Measurements from ENCODE around the gene MXD4.

Gene MXD4

DNA sequence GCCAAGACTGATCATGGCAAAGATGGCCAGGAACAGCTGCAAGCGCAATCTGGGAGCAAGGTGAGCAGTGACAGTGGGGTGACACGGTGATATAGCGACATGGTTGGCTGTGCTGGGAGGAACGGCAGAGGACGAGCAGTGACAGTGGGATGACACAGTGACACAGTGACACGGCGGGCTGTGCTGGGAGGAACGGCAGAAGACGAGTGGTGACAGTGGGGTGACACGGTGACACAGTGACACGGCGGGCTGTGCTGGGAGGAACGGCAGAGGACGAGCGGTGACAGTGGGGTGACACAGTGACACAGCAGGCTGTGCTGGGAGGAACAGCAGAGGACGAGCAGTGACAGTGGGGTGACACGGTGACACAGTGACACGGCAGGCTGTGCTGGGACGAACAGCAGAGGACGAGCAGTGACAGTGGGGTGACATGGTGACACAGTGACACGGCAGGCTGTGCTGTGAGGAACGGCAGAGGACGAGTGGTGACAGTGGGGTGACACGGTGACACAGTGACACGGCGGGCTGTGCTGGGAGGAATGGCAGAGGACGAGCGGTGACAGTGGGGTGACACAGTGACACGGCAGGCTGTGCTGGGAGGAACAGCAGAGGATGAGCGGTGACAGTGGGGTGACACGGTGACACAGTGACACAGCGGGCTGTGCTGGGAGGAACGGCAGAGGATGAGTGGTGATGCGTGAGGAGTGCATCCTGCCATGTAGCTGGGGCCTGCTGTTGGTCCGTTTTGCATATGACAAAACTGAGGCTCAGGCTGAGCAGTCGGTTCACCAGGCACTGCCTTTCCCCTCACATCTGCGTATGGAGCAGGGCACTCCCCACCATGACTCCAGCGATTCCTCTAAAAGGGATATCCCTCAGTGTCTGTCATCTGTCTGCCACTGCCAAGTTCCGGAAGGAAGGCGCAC lies 36.0 kb upstream of the MXD4 start:
- Mint-ChIP-seq H3K36me3 (peaks cover 2% of the 10 kb centered on the region), H3K4me1 (peaks cover 42% of the 10 kb centered on the region), H3K27ac (peak overlapping the region; percentile 77), H3K9me3 (no peaks in the 10 kb centered on the region), H3K27me3 (no peaks in the 10 kb centered on the region), H3K4me3 (peak overlapping the region; percentile 62)

DNA sequence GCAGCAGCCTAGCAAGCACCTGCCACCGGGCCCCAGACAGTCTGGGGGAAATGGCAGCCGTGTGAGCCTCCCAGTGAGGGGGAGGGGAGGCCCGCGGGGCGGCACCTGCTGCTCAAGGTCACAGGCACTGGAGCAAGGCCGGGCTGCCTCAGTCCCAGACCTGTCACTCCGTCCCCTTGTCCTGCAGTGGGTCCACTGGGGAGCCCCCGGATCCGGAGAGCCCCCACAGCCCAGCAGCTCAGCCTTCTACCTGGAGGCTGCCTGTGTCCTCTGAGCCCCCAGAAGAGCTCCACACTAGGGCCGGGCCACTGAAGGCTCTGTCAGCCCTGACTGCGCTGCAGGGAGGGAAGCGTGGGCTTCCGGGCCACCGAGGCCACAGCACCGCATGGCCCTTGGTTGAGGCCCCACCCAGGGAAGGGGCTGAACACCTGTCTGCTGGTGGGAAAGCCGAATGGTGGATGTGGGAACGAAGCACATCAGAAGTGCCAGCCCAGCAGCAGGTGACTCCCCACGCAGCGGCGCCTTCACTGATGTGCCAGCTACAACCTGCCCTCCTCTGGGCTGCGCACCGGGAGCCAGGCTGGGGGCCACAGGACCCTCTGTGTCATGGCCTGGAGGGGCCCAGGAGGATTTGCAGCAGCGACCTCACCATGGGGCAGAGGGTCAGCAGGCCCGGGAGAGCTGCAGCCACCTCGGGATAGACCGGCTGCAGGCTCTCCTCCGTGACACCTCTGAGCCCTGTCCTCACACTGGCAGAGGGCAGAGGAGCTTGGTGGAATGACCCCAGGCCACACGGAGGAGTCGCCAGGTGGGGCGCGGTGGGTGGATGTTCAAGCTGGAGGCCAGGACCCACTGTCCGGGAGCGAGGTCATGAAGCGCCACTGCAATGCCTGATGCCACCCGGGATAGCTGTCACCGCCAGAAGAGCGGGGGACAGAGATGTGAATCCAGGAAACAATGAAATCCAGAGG lies 35.0 kb upstream of the MXD4 start:
- H3K4me3 Mint-ChIP-seq, result peak overlapping the region; percentile 62
- peaks cover 51% of the 10 kb centered on the region for H3K4me1 Mint-ChIP-seq
- H3K27ac Mint-ChIP-seq, result peak overlapping the region; percentile 59
- peaks cover 2% of the 10 kb centered on the region for H3K36me3 Mint-ChIP-seq
- H3K27me3 Mint-ChIP-seq, result no peaks in the 10 kb centered on the region
- H3K9me3 Mint-ChIP-seq, result no peaks in the 10 kb centered on the region

DNA sequence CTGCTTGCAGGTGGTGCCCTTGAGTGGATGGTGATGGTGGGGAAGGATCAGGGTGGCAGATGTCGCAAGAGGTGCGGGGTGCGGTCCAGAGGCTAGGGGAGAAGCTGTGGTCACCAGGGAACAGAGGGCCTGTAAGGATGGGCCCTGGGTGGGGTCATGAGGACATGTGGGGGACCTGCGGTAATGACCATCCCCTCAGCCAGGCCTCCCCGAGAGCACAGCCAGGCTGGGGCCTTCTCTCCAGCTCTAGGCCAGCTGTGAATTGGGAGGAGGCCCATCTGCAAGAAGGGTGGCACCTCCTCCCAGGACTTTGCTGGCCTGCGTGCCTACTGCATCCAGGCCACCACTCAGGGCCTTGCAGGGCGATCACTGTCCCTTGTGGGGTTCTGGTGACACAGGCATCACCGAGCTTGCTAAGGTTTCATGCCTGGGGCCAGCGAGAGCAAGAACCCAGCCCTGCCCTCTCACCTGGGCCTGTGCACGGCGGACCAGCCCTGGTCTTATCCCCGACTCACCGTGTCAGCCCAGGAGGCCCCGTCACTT lies 34.1 kb upstream of the MXD4 start:
- no peaks in the 10 kb centered on the region for H3K27me3 Mint-ChIP-seq
- peaks cover 58% of the 10 kb centered on the region for H3K4me1 Mint-ChIP-seq
- no peaks in the 10 kb centered on the region for H3K9me3 Mint-ChIP-seq
- H3K4me3 Mint-ChIP-seq, result peak overlapping the region; percentile 27
- peak overlapping the region; percentile 59 for H3K27ac Mint-ChIP-seq
- H3K36me3 Mint-ChIP-seq, result peaks cover 2% of the 10 kb centered on the region

DNA sequence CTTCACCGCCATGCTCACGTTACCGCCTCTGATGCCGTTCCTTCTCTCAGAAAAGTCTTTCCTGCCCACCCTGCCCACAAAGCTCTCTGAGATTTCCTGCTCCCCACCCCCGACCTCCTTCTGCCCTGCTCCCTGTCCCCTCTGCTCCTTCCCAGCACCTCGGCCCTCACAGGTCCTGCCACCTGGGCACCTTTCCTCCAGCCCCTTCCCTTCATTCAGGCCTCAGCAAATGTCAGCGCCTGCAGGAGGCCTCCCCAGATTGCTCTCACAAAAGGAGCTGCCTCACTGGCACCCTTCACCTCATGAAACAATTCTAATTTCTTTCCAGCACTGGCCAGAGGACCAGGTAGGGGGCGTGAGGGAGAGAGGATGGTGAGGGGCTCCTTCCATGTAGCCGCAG lies 33.6 kb upstream of the MXD4 start:
- no peaks in the 10 kb centered on the region for H3K27me3 Mint-ChIP-seq
- no peaks in the 10 kb centered on the region for H3K9me3 Mint-ChIP-seq
- peak overlapping the region; percentile 59 for H3K27ac Mint-ChIP-seq
- H3K4me3 Mint-ChIP-seq, result peak overlapping the region; percentile 27
- peaks cover 62% of the 10 kb centered on the region for H3K4me1 Mint-ChIP-seq
- H3K36me3 Mint-ChIP-seq, result peaks cover 2% of the 10 kb centered on the region

DNA sequence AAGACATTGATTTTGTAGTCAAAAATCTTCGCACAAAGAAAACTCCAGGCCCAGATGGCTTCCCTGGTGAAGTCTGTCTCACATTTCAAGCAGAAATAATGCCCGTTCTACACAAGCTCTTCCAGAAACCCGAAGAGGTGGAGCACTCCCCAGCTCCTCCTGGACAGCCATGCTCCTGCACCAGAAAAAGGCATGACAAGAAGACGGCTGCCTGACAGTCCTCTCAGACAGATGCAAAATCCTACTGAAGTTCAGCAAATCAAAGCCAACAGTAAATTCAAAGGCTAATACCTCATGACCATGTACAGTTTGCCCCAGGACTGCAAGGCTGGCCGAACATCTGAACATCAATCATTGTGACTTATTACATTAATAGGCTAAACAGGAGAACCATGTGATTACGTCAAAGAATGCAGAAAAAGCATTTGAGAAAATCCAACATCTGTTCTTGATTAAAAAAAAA lies 30.8 kb upstream of the MXD4 start:
- Mint-ChIP-seq H3K4me3 (no peak overlapping the region), H3K4me1 (peaks cover 61% of the 10 kb centered on the region), H3K27me3 (no peaks in the 10 kb centered on the region), H3K9me3 (no peaks in the 10 kb centered on the region), H3K36me3 (peaks cover 2% of the 10 kb centered on the region), H3K27ac (no peak overlapping the region)

DNA sequence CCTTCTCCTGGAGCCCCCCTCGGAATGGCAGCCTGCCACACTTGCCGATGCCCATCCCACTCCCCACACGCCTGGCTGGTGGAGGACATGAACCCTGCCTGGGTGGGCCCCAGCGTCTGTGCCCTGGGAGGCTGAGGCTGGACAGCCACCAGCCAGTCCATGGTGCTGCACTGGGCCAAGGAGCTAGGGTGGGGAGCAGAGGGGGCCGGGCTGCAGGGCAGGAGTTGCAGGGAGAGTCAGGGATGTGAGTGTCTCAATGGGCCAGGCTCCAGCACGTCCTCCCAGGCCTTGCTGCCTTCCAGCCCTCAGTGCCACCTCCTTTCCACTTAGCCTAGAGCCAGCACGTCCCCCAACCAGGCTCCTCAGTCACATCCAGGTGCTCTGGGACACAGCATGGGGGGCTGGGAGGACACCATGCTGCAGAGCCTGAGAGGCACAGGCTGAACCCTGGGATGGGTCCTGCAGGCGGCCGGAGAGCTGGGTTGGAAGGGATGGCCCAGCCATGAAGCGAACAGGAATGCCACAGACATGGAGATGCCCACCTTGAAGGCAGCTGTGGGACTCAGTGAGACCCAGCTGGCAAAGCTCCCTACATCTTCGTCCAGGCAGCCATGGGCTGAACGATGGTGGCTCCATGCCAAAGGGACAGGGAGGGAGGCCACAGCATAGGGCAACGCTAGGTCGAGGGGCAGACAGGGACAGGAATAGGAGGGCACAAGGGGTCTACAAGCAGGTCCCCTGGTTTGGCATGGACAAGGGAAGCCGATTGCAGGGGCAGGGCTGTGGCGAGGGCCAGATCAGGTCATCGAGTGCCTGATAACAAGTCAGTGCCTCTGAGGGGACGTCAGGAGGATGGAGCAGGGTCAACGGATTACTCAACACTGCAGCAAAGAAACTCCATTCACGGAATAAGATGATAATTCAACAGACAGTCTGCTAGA lies 30.1 kb upstream of the MXD4 start:
- Mint-ChIP-seq H3K27me3 (no peaks in the 10 kb centered on the region), H3K9me3 (no peaks in the 10 kb centered on the region), H3K36me3 (peaks cover 2% of the 10 kb centered on the region), H3K4me3 (no peak overlapping the region), H3K27ac (no peak overlapping the region), H3K4me1 (peaks cover 57% of the 10 kb centered on the region)

DNA sequence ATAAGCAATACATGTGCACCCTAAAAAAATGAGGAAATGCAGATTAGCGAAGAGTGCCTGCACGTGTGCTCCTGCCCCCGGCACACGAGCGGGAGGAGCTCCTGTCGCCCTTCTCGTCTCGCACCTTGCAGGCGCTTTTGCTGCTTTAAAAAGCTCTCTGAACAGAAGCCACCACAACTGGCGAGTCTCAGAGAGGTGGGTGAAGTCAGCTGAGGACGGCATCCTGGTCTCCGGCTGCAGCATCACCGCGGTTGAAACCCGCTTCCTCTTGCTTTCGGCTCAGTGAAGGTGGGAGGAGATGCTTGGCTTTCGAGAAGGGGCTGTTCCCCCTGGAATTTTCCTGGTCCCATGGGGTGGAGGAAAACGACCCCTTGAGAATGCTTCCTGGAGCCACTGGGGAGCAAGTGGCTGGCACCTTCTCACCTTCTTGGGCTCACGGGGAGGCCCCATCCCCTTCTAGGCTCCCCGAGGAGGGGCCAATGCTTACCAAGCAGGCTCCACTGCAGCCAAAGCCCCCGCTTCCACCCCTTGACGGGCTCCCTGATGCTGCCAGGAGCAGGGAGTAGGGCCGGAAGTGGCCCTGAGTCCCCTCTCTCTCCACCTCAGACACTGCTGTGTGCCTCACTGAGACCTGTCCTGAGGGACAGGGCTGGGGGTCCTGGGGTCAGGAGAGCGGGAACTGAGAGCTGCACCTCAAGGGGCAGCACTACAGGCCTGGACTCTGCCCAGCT lies 29.2 kb upstream of the MXD4 start:
- Mint-ChIP-seq H3K27me3 (no peaks in the 10 kb centered on the region), H3K9me3 (no peaks in the 10 kb centered on the region), H3K4me3 (peak overlapping the region; percentile 77), H3K36me3 (peaks cover 2% of the 10 kb centered on the region), H3K27ac (peak overlapping the region; percentile 90), H3K4me1 (peaks cover 53% of the 10 kb centered on the region)

DNA sequence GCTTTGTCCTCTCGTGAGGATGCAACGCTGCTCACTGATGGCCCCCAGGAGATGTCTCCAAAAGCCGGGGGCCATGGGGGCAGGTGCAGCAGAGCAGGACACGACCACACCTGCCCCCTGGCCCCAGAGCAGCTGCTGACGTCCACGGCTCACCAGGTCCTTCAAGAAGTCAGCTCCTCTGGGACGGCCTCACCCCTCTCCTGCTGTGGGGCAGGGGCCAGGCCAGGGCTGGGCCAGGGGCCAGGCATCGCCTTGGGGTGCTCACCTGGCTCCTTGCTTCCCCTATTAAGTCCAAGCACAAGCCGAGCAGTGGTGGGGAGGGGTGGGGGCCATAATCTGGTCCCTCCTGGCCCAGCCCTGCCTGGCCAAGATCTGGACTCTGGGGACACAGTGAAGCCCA lies 28.6 kb upstream of the MXD4 start:
- Mint-ChIP-seq H3K36me3 (peaks cover under 1% of the 10 kb centered on the region), H3K9me3 (no peaks in the 10 kb centered on the region), H3K27ac (peak overlapping the region; percentile 90), H3K4me1 (peaks cover 47% of the 10 kb centered on the region), H3K4me3 (no peak overlapping the region), H3K27me3 (no peaks in the 10 kb centered on the region)

DNA sequence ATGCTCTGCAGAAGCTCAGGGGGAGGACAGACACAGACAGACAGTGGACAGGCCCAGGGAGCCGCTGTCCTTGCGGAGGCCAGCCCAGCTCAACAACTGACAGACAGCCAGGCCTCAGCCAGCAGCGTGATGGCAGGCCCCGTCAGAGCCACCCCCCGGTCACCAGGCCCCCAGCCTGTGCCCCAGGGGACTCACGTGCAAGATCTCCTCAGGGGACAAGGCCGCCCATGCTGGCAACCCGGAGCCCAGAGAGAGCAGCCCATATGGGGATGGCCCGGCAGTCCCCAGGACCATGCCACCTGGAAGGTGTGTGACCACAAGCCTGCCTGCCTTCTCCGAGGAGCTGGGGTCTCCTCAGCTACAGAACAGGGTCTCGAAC lies 28.0 kb upstream of the MXD4 start:
- Mint-ChIP-seq H3K4me1 (peaks cover 47% of the 10 kb centered on the region), H3K4me3 (no peak overlapping the region), H3K36me3 (no peaks in the 10 kb centered on the region), H3K27me3 (no peaks in the 10 kb centered on the region), H3K9me3 (no peaks in the 10 kb centered on the region), H3K27ac (peak overlapping the region; percentile 68)

DNA sequence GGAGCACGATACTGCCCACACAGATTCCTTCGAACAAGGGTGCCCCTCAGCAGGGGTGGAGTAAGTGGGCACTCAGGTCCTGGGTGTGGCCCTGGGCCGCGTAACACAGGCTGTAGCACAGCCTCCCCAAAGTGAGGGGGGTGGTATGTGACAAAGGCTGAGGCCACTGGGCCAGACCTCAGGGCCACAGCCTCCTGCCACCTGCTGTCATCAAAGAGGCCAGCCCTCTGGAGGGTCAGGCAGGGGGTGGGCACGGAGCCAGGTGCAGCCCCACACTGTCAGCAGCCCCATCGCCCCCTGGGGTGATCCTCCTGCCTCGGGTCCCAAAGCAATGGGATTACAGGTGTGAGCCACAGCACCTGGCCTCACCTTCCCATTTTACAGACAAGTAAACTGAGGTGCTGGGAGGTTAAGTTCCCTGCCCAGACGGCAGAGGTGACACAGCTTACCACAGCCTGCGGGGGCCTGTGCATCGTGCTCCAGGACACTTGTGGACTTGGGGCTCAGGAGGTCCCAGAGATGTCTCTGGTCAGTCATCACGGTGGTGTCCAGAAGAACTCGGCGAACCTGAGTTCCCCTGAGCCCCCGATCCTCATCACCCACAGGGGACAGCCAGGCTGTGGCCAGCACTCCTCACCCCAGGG lies 27.5 kb upstream of the MXD4 start:
- Mint-ChIP-seq H3K27ac (peak overlapping the region; percentile 68), H3K4me1 (peaks cover 46% of the 10 kb centered on the region), H3K36me3 (no peaks in the 10 kb centered on the region), H3K9me3 (no peaks in the 10 kb centered on the region), H3K4me3 (no peak overlapping the region), H3K27me3 (no peaks in the 10 kb centered on the region)

DNA sequence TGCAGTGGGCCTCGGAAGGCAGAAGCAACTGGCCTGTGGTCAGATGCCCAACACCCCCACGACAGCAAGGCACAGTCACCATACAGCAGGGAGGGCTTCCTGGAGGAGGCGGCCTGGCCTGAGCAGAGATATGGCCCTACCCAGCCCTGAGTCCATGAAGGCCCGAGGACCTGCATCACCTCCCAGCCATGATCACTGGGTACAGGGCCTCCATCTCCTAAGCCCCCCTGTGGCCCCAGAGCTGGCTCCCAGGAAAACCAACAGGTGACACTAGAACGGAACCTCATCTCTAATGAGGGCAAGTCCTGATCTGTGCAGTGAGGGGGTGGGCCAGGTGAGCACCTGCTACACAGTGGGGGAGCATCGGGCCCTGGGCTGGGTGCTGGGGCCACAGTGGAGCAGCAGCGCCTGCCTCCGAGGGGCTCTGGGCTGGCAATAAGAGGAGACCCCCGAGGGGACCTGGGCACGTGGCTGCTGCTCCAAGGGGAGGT lies 26.2 kb upstream of the MXD4 start:
- Mint-ChIP-seq H3K4me3 (no peak overlapping the region), H3K36me3 (no peaks in the 10 kb centered on the region), H3K9me3 (no peaks in the 10 kb centered on the region), H3K27me3 (no peaks in the 10 kb centered on the region), H3K4me1 (peaks cover 46% of the 10 kb centered on the region), H3K27ac (no peak overlapping the region)

DNA sequence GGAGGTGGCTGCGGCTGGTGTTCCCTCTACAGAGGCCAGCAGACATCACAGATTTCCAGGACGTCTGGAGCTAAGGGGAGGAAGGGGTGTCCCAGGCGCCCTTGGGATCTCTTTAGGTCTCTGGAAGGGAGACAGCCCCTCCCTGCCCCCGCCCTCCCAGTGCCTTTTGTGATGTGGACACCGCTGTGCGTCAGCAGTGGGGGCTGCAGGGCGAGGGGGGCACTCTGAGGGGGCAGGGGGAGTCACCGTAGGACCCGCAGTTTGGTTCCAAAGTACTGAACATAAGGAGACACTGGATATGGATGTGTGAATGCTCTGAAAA lies 25.6 kb upstream of the MXD4 start:
- H3K4me1 Mint-ChIP-seq, result peaks cover 48% of the 10 kb centered on the region
- no peaks in the 10 kb centered on the region for H3K9me3 Mint-ChIP-seq
- H3K4me3 Mint-ChIP-seq, result no peak overlapping the region
- H3K27me3 Mint-ChIP-seq, result no peaks in the 10 kb centered on the region
- no peak overlapping the region for H3K27ac Mint-ChIP-seq
- no peaks in the 10 kb centered on the region for H3K36me3 Mint-ChIP-seq

DNA sequence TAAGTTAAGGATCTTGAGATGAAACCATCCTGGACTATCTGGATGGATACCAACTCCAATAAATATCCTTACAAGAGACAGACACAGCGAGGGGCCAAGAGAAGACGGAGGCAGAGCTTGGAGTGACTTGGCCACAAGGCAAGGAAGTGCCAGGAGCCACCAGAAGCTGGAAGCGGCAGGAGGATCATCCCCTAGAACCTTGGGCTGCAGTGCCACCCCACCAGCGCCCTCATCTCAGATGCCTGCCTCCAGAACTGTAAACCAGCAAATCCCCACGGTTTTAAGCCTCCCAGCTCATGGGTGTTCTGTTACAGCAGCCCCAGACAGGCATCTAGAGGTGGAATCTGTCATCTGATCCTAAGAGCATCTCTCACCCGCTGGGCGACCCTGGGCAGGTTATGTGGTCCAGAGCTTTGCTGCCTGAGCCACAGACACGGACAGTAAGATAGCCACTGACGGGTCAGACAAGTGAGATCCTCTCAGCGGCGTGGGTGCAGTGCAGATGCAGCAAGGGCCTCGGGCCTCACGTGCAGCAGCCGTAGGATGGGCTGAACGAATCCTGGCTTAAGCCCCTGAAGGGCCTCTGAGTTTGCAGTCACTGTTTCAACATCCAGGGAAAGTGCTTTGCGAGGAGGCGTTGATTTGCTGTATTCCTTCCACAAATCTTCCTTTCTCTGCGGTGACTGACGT lies 25.1 kb upstream of the MXD4 start:
- Mint-ChIP-seq H3K27ac (no peak overlapping the region), H3K4me3 (no peak overlapping the region), H3K4me1 (peaks cover 48% of the 10 kb centered on the region), H3K9me3 (no peaks in the 10 kb centered on the region), H3K36me3 (no peaks in the 10 kb centered on the region), H3K27me3 (no peaks in the 10 kb centered on the region)

Data from activated naive CD4-positive, alpha-beta T cell treated with anti-CD3 and anti-CD28 coated beads, Interleukin-2, amount 50 U/mL, for 24 hours (primary cell).